Aorta (tissue), 5 donors: ENCODE data around the gene CDC45. TPM values are rescaled to one million over a fixed set of nuclear protein-coding genes. Genes with fewer than 3 reads are reported as not detected.

Experiments
- ATAC-seq: fragments of 200-7000 bp; cut with Tn5 transposase; one replicate; pipeline ENCODE4 v1.9.1; 2022; ENCODE audit warnings: moderate library complexity; ENCODE audit not compliant: low FRiP score
- DNase-seq, 2 donors: peaks; one replicate each; pipeline ENCODE4 v3.0.0-alpha.2; 2020
- H3K27ac ChIP-seq, 2 donors: one replicate each; pipeline ENCODE4 v1.5.1; 2013; ENCODE audit warnings: low read length in 2 of 2, mild to moderate bottlenecking in 2 of 2, moderate library complexity in 2 of 2, control low read depth in 1 of 2, inconsistent platforms in 1 of 2, low read depth in 1 of 2
- H3K27me3 ChIP-seq, 2 donors: one replicate each; pipeline ENCODE4 v1.6.1; 2013; ENCODE audit warnings: control low read depth in 1 of 2, low read length in 1 of 2, mild to moderate bottlenecking in 1 of 2, moderate library complexity in 1 of 2; ENCODE audit not compliant: insufficient read depth in 2 of 2, control insufficient read depth in 1 of 2
- H3K36me3 ChIP-seq, 2 donors: one replicate each; pipeline ENCODE4 v1.6.1; 2013; ENCODE audit warnings: control low read depth in 1 of 2, low read length in 1 of 2, mild to moderate bottlenecking in 1 of 2; ENCODE audit not compliant: insufficient read depth in 2 of 2, control insufficient read depth in 1 of 2
- H3K4me1 ChIP-seq, 2 donors: one replicate each; pipeline ENCODE4 v1.6.1; 2013; ENCODE audit warnings: low read length in 2 of 2, control low read depth in 1 of 2, mild to moderate bottlenecking in 1 of 2, moderate library complexity in 1 of 2; ENCODE audit not compliant: insufficient read depth in 2 of 2, control insufficient read depth in 1 of 2
- H3K4me3 ChIP-seq, 2 donors: one replicate each; pipeline ENCODE4 v1.5.1; 2013; ENCODE audit warnings: low read length in 2 of 2, control low read depth in 1 of 2, mild to moderate bottlenecking in 1 of 2
- H3K9me3 ChIP-seq: one replicate; pipeline ENCODE4 v1.6.1; 2013; ENCODE audit warnings: mild to moderate bottlenecking, low read length; ENCODE audit not compliant: control insufficient read depth
- WGBS, 2 donors: extraction: QIAGEN DNeasy Blood & Tissue Kit; methylation state at CpG; one replicate each; pipeline ENCODE4 v1.1.7; 2013; 5-methylcytosine and 5-hydroxymethylcytosine counted together
- intact Hi-C, 2 donors: fragments of 100-400 bp; cut with DNase I; formaldehyde crosslinking; loops; one replicate each; pipeline versions ENCODE4 v1.14.2 to v1.15.0; 2022
- polyA plus RNA-seq, 2 donors: library from polyadenylated mRNA; stranded (reverse); fragments of 200-250 nt; gene quantifications; one replicate each; pipeline ENCODE4 v1.2.3, GENCODE V29; 2013
- total RNA-seq, 2 donors: library from RNA; stranded (reverse); fragmentation: NEBNext Ultra II Directional; extraction: Animal tissue kit (Norgen Biotek cat#: 25700); gene quantifications; one replicate each; pipeline ENCODE4 v1.2.1, GENCODE V29; 2021
- donor health status: healthy with polysubstance abuse.
- donor health status: Bipolar disorder and iron deficiency.
- donor health status: DM: no; HTN: no; CAD: no.
- donor health status: DM: no; HTN: no; CAD: no.
- donor health status: DM: yes; HTN: yes; CAD: no.

Gene CDC45
- total and polyA plus RNA-seq, 4 donors = 0.63 to 1.3 (median 0.85) TPM

GRCh38 chr22:19554834-19555404 lies 75.2 kb downstream of the CDC45 start:
- intact Hi-C loops = no loop called here
- H3K4me3 ChIP-seq = no peak overlapping the region
- no peak overlapping the region for H3K27ac ChIP-seq
- H3K9me3 ChIP-seq = no peaks in the 10 kb centered on the region
- ATAC-seq = no peak
- H3K36me3 ChIP-seq = no peaks in the 10 kb centered on the region
- 76 to 79% methylated on average over 12 of the region's 12 CpGs for WGBS, 2 donors
- no peak for DNase-seq
- H3K27me3 ChIP-seq = no peaks in the 10 kb centered on the region
- no peaks in the 10 kb centered on the region for H3K4me1 ChIP-seq

GRCh38 chr22:19555651-19556050 lies 75.9 kb downstream of the CDC45 start:
- ATAC-seq = no peak
- intact Hi-C loops = no loop called here
- no peak for DNase-seq

GRCh38 chr22:19556963-19557545 lies 77.3 kb downstream of the CDC45 start:
- WGBS, 2 donors = 88 to 90% methylated on average over 10 of the region's 10 CpGs
- intact Hi-C loops = no loop called here
- Histone ChIP-seq H3K4me1 (no peaks in the 10 kb centered on the region), H3K27me3 (no peaks in the 10 kb centered on the region), H3K27ac (no peak overlapping the region), H3K9me3 (no peaks in the 10 kb centered on the region), H3K4me3 (no peak overlapping the region), H3K36me3 (no peaks in the 10 kb centered on the region)
- ATAC-seq = no peak
- DNase-seq = no peak

More at GRCh38 chr22:19555651-19556050, 75.9 kb downstream of the CDC45 start:
- Histone ChIP-seq H3K4me1 (no peaks in the 10 kb centered on the region), H3K9me3 (no peaks in the 10 kb centered on the region), H3K4me3 (no peak overlapping the region), H3K27me3 (no peaks in the 10 kb centered on the region), H3K27ac (no peak overlapping the region), H3K36me3 (no peaks in the 10 kb centered on the region)
- WGBS, 2 donors = 73 to 82% methylated on average over 6 of the region's 6 CpGs

DNA sequence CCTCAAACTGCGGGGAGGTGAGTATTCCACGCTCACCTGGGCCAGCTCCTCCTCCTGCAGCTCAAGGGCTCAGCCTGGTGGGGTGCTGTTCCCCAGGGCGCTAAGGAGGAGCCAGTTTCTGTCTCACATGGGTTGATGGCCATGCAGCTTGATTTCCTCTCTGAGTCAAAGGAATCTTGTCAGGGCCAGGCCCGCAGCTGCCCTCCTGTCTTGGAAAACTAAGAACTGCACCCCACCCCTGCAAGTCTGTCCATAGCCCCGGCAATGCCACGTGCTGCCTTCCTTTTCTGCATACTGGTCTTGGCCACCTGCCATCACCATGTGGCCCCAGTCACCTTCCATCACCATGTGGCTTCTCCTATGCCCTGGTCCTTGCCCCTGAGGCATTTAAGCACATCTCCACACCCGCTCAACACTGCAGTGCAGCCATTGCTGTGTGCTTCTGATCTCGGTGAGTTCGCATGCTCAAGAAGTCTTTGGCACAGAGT lies 79.6 kb downstream of the CDC45 start:
- Histone ChIP-seq H3K36me3 (no peaks in the 10 kb centered on the region), H3K9me3 (no peaks in the 10 kb centered on the region), H3K27ac (no peak overlapping the region), H3K4me1 (no peaks in the 10 kb centered on the region), H3K4me3 (no peak overlapping the region), H3K27me3 (no peaks in the 10 kb centered on the region)
- WGBS, 2 donors = 76 to 81% methylated on average over 9 of the region's 9 CpGs
- ATAC-seq (no peak), DNase-seq (no peak)
- intact Hi-C loops = no loop called here

GRCh38 chr22:19559956-19560355 lies 80.2 kb downstream of the CDC45 start:
- Histone ChIP-seq H3K4me1 (no peaks in the 10 kb centered on the region), H3K27me3 (no peaks in the 10 kb centered on the region), H3K9me3 (peaks cover 2% of the 10 kb centered on the region), H3K36me3 (no peaks in the 10 kb centered on the region), H3K27ac (no peak overlapping the region), H3K4me3 (no peak overlapping the region)
- 93 to 100% methylated on average over 2 of the region's 2 CpGs for WGBS, 2 donors
- intact Hi-C loops = no loop called here
- no peak for ATAC-seq
- no peak for DNase-seq

DNA sequence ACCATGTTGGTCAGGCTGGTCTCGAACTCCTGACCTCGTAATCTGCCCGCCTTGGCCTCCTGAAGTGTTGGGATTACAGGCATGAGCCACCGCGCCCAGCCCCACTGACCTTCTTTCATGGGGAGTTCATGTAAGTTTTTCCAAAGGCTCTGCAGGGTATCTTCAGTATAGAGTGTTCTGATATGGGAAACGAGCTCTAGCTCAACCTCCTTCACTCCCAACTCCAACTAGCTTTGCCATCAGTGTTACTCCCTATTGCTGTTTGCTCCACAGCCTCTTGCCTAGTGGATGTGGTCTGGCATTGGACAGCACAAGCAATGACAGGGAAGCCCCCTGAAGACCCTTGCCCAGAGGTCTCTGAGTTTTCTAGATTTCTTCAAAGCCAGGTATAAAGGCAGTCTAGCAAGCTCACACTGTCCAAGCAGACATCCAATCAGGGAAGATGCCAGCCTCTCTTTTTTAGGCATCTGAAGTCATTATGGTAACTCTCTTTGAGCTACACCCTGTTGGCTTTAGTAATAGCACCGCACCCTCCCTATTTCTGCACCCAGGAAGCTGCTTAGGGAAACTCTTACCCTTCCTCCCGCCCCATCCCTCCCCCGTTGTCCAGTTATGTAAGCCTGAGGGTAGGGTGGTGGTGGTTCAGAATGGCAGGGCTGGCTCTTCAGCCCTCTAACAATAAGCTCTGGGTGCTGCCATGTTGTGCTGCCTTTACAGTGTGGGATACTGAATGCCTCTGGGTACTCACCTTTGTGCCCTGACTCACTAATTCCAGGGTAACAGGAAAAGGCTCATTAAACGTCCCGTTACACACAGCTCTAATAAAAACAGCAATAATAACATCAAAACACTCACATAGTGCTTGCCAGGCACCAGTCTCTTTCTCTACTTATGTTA lies 85.9 kb downstream of the CDC45 start:
- no peaks in the 10 kb centered on the region for H3K36me3 ChIP-seq
- H3K4me3 ChIP-seq = no peak overlapping the region
- no peak for ATAC-seq
- no peak for DNase-seq
- H3K27me3 ChIP-seq = no peaks in the 10 kb centered on the region
- intact Hi-C loops = no loop called here
- 73% methylated on average over 11 of the region's 11 CpGs for WGBS, 2 donors
- no peak overlapping the region for H3K27ac ChIP-seq
- H3K4me1 ChIP-seq = no peaks in the 10 kb centered on the region
- peaks cover 2% of the 10 kb centered on the region for H3K9me3 ChIP-seq

DNA sequence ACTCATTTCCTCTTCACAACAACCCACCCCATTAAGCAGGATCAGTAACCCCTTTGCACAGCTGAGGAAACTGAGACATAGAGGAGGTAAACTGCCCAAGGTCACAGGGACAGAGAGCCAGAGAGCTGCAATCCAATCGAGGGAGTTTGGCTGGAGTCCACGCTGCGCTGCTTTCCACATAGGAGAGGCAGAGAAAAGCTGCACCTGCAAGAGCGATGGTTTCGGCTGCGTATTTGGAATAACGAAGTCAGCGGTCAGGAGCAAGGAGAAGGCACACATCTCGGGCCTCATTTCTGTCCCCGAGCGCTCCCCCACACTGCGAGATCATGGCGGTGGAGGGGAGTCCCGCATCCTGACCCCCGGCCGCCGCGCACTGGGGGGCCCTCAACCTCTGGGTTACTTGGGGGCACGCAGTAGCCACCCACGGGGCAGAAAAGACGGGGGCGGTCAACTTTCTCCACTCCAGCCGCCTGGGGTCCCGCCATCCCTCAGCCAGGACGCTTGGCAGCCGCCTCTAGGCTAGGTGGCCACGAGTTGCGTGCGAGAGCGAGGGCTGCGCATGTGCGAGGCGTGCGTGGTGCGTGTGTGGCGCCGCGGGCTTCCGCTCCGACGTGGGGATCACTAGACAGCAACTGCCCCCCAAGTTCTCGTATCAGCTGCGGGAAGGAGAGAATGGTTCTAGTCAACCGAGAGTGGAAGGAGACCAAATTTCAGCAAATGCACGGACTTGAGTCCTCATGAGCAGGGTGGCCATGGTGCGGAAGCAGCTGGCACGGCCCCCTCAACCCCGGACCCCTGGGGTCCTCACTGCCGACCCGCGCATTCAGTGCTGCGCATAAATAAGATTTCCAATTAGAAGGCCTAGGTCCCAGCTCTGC lies 86.8 kb downstream of the CDC45 start:
- Histone ChIP-seq H3K27ac (no peak overlapping the region), H3K4me3 (no peak overlapping the region), H3K27me3 (no peaks in the 10 kb centered on the region), H3K36me3 (no peaks in the 10 kb centered on the region), H3K9me3 (peaks cover 2% of the 10 kb centered on the region), H3K4me1 (no peaks in the 10 kb centered on the region)
- intact Hi-C loops = no loop called here
- ATAC-seq = no peak
- 90 to 91% methylated on average over 49 to 52 of the region's 52 CpGs for WGBS, 2 donors
- DNase-seq = no peak
